Measurements from ENCODE around the gene VWCE. TPM values are rescaled to one million over a fixed set of nuclear protein-coding genes. Genes with fewer than 3 reads are reported as not detected.

VWCE gene
- total RNA-seq, 2 experiments from 2014 or later, result 0.64 to 1.0 TPM

Other genes with a start within 250 kb of the VWCE start
- 100 to 1,000 TPM; 421 to 423 TPM for gene CD5, start 192.8 kb downstream of the VWCE start, total RNA-seq
- 1 to 10 TPM; 1.8 to 2.0 TPM for gene VPS37C, start 133.9 kb downstream of the VWCE start, total RNA-seq
- not detected for gene PGA3, start 91.8 kb downstream of the VWCE start, total RNA-seq
- not detected for gene PGA4, start 73.0 kb downstream of the VWCE start, total RNA-seq
- not detected for gene PGA5, start 54.1 kb downstream of the VWCE start, total RNA-seq
- gene DDB1, start 37.8 kb upstream of the VWCE start, total RNA-seq, result 100 to 1,000 TPM; 140 to 147 TPM
- gene TKFC, start 37.9 kb upstream of the VWCE start, total RNA-seq, result 10 to 100 TPM; 21.8 to 26.3 TPM
- 10 to 100 TPM; 24.4 to 25.8 TPM for gene CYB561A3, start 66.6 kb upstream of the VWCE start, total RNA-seq
- 10 to 100 TPM; 59.2 to 60.9 TPM for gene TMEM138, start 67.1 kb upstream of the VWCE start, total RNA-seq
- 1 to 10 TPM; 3.4 to 3.8 TPM for gene TMEM216, start 97.3 kb upstream of the VWCE start, total RNA-seq
- gene CPSF7, start 134.7 kb upstream of the VWCE start, total RNA-seq, result 100 to 1,000 TPM; 111 to 116 TPM
- 10 to 100 TPM; 28.7 to 33.0 TPM for gene SDHAF2, start 134.8 kb upstream of the VWCE start, total RNA-seq
- gene LRRC10B, start 213.4 kb upstream of the VWCE start, total RNA-seq, result not detected